Neural progenitor cell (in vitro differentiated cells): ENCODE results near the gene KLK12. TPM values are rescaled to one million over a fixed set of nuclear protein-coding genes. Genes with fewer than 3 reads are reported as not detected.

Experiments used
- DNase-seq: peaks from one replicate; pipeline ENCODE4 v3.0.0-alpha.2; 2016; ENCODE audit warnings: low spot score
- H2AFZ ChIP-seq: fragments of 200-600 bp; sonication (generic); replicated peaks from 2 replicates; pipeline ENCODE4 v1.6.1; 2016; ENCODE audit warnings: antibody characterized with exemption
- H3F3A ChIP-seq: fragments of 200-600 bp; sonication (generic); 2 replicates; pipeline ENCODE4 v1.6.1; 2016; ENCODE audit warnings: antibody characterized with exemption, low read depth
- H3K27ac ChIP-seq: fragments of 200-600 bp; sonication (generic); 2 replicates; pipeline ENCODE4 v1.5.1; 2016; ENCODE audit warnings: mild to moderate bottlenecking
- H3K27me3 ChIP-seq: fragments of 200-600 bp; sonication (generic); 2 replicates; pipeline ENCODE4 v1.6.1; 2016; ENCODE audit warnings: mild to moderate bottlenecking, moderate library complexity
- H3K36me3 ChIP-seq: fragments of 200-600 bp; sonication (generic); 2 replicates; pipeline ENCODE4 v1.5.1; 2016
- H3K4me1 ChIP-seq: fragments of 200-600 bp; sonication (generic); 2 replicates; pipeline ENCODE4 v1.6.1; 2016; ENCODE audit warnings: mixed run types
- H3K4me2 ChIP-seq: fragments of 200-600 bp; sonication (generic); 2 replicates; pipeline ENCODE4 v1.6.1; 2016
- H3K4me3 ChIP-seq: fragments of 200-600 bp; sonication (generic); 2 replicates; pipeline ENCODE4 v1.5.1; 2016
- H3K79me2 ChIP-seq: fragments of 200-600 bp; sonication (generic); 2 replicates; pipeline ENCODE4 v1.6.1; 2016; ENCODE audit warnings: low read depth
- H3K9ac ChIP-seq: fragments of 200-600 bp; sonication (generic); 2 replicates; pipeline ENCODE4 v1.6.1; 2016
- H3K9me3 ChIP-seq: fragments of 200-600 bp; sonication (generic); 2 replicates; pipeline ENCODE4 v1.5.1; 2016; ENCODE audit warnings: low read depth
- H4K20me1 ChIP-seq: fragments of 200-600 bp; sonication (generic); 2 replicates; pipeline ENCODE4 v1.6.1; 2016; ENCODE audit warnings: low read depth
- H3K27ac Mint-ChIP-seq: 3 replicates; pipeline ENCODE4 v1.8.0; 2021; ENCODE audit warnings: mixed read lengths
- H3K27me3 Mint-ChIP-seq: 2 replicates; pipeline ENCODE4 v1.8.0; 2022; ENCODE audit warnings: low read depth, mild to moderate bottlenecking, inconsistent platforms, moderate library complexity, mixed read lengths; ENCODE audit not compliant: insufficient read depth
- H3K36me3 Mint-ChIP-seq: 3 replicates; pipeline ENCODE4 v1.8.0; 2021; ENCODE audit warnings: mixed read lengths
- H3K4me1 Mint-ChIP-seq: 3 replicates; pipeline ENCODE4 v1.8.0; 2021; ENCODE audit warnings: mixed read lengths
- H3K4me3 Mint-ChIP-seq: 3 replicates; pipeline ENCODE4 v1.8.0; 2021; ENCODE audit warnings: mild to moderate bottlenecking, moderate library complexity, mixed read lengths
- H3K9me3 Mint-ChIP-seq: 3 replicates; pipeline ENCODE4 v1.8.0; 2020; ENCODE audit warnings: mixed read lengths
- EZH2 ChIP-seq: fragments of 200-600 bp; sonication (generic); IDR thresholded peaks from 2 replicates; pipeline ENCODE4 v1.6.1; 2017; ENCODE audit warnings: antibody characterized with exemption, mild to moderate bottlenecking, moderate library complexity
- EZH2phosphoT487 ChIP-seq: fragments of 200-600 bp; sonication (generic); IDR thresholded peaks from 2 replicates; pipeline ENCODE4 v1.6.1; 2017; ENCODE audit warnings: antibody characterized with exemption
- total RNA-seq: library from RNA; depleted of rRNA; stranded (reverse); fragments of >200 nt; gene quantifications from 2 replicates; pipeline ENCODE4 v1.2.3, GENCODE V29; 2015; ENCODE audit warnings: low replicate concordance
- TF ChIP-seq, protein P1 (sequence below): fragments of 200-600 bp; sonication (generic); IDR thresholded peaks from 2 replicates; pipeline ENCODE4 v1.5.1; 2017; ENCODE audit warnings: antibody characterized with exemption, mild to moderate bottlenecking

KLK12 gene
- total RNA-seq, 1 donor from 2014 or later: not detected

DNA sequence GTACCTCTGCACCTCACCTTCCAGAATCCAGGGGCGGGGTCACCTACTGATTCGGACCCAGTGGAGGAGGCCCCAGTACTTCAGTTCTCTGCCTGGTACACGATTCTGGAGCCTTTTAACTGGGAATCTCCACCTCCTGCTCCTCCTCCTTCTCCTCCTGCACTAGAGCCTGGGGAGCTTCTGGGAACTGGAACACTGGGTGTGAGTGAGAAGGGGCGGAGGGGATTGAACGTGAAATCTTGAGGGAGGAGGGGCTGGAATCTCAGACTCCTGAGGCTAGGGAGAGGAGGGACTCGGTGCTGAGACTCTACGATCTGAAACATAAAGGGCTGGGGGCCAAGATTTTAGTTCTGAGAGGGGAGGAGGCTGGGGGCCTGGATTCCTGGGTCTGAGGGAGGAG lies 33.3 kb downstream of the KLK12 start, which contains the start of gene KLK8:
KLK8 (minus strand) TSS at position 90 of the 400 bp plus-strand sequence. CDS start 437 bp downstream, outside the sequence.
- Mint-ChIP-seq H3K4me3 (no peak within 1 kb of the TSS), H3K27ac (peak within 1 kb of the TSS; percentile 53), H3K9me3 (no peaks in the 10 kb centered on the region), H3K27me3 (peaks cover 19% of the 10 kb centered on the region), H3K4me1 (peaks cover 17% of the 10 kb centered on the region), H3K36me3 (no peaks in the 10 kb centered on the region)
- peak within 1 kb of the TSS; percentile 2 for H3K4me3 ChIP-seq
- H3K9me3 ChIP-seq: no peaks in the 10 kb centered on the region
- peak within 1 kb of the TSS; percentile 47 for H3K4me2 ChIP-seq
- no peak within 1 kb of the TSS for H3K27ac ChIP-seq
- no peaks in the 10 kb centered on the region for H3K79me2 ChIP-seq
- peak within 1 kb of the TSS; percentile 45 for H2AFZ ChIP-seq
- H3F3A ChIP-seq: no peaks in the 10 kb centered on the region
- no peak for TF ChIP-seq EZH2phosphoT487
- TF ChIP-seq, protein P1, sequence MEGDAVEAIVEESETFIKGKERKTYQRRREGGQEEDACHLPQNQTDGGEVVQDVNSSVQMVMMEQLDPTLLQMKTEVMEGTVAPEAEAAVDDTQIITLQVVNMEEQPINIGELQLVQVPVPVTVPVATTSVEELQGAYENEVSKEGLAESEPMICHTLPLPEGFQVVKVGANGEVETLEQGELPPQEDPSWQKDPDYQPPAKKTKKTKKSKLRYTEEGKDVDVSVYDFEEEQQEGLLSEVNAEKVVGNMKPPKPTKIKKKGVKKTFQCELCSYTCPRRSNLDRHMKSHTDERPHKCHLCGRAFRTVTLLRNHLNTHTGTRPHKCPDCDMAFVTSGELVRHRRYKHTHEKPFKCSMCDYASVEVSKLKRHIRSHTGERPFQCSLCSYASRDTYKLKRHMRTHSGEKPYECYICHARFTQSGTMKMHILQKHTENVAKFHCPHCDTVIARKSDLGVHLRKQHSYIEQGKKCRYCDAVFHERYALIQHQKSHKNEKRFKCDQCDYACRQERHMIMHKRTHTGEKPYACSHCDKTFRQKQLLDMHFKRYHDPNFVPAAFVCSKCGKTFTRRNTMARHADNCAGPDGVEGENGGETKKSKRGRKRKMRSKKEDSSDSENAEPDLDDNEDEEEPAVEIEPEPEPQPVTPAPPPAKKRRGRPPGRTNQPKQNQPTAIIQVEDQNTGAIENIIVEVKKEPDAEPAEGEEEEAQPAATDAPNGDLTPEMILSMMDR: no peak
- TF ChIP-seq EZH2: no peak
- H3K9ac ChIP-seq: no peak within 1 kb of the TSS
- no peaks in the 10 kb centered on the region for H3K36me3 ChIP-seq
- peaks cover 24% of the 10 kb centered on the region for H3K27me3 ChIP-seq
- H3K4me1 ChIP-seq: peaks cover 11% of the 10 kb centered on the region
- no peaks in the 10 kb centered on the region for H4K20me1 ChIP-seq
- DNase-seq: no peak

DNA sequence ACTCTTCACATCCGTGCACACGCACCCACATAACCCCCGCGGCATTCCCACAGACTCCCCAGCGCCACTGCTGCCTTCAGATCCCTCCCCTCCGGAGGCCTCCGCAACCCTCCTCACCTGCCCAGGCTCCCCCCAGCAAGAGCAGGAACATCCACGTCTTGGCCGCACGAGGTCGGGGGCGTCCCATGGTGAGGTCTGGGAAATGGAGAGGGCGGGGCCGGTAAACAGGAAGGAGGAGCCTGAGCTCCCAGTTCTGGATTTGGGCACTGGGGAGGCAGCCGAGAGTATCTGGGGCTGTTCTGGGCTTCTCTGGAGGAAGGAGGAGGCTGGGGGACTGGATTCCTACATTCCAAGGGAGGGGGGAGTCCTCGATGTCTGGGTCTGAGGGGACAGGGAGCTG lies 33.8 kb downstream of the KLK12 start:
- TF ChIP-seq EZH2: no peak
- TF ChIP-seq, protein P1: no peak
- DNase-seq: peak; percentile 44
- no peak overlapping the region for H3K4me3 Mint-ChIP-seq
- Histone ChIP-seq H2AFZ (peak overlapping the region; percentile 45), H4K20me1 (no peaks in the 10 kb centered on the region), H3K9ac (no peak overlapping the region), H3K27ac (no peak overlapping the region), H3K4me2 (no peak overlapping the region), H3K4me3 (no peak overlapping the region), H3K27me3 (peaks cover 19% of the 10 kb centered on the region), H3K9me3 (no peaks in the 10 kb centered on the region), H3F3A (no peaks in the 10 kb centered on the region), H3K79me2 (no peaks in the 10 kb centered on the region), H3K4me1 (peaks cover 11% of the 10 kb centered on the region), H3K36me3 (no peaks in the 10 kb centered on the region)
- no peak overlapping the region for H3K27ac Mint-ChIP-seq
- no peaks in the 10 kb centered on the region for H3K9me3 Mint-ChIP-seq
- H3K4me1 Mint-ChIP-seq: peaks cover 17% of the 10 kb centered on the region
- H3K36me3 Mint-ChIP-seq: no peaks in the 10 kb centered on the region
- H3K27me3 Mint-ChIP-seq: peaks cover 17% of the 10 kb centered on the region

DNA sequence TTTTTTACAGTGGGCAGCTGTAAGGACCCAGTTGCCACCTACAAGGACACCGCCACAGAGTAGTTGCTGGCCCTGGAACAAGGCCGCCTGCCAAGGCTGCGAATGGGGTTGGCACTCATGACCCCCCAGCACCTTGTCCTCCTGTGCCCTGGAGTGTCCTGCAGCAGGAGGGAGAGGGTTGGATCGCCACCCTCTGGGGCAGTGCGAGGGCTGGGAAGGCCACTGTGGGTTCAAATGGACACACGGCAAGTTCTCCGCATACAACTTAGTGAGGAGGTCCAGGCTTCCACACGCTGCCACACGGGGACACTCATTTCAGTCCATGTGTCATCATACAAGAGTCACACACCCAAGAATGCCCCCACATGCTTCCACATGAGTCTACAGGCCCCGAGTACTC lies 34.4 kb downstream of the KLK12 start:
- H2AFZ ChIP-seq: no peak overlapping the region

More for the DNA sequence above, 34.4 kb downstream of the KLK12 start:
- H3K27ac Mint-ChIP-seq: no peak overlapping the region
- Histone ChIP-seq H3K79me2 (no peaks in the 10 kb centered on the region), H3K4me1 (peaks cover 11% of the 10 kb centered on the region), H3K9me3 (no peaks in the 10 kb centered on the region), H3F3A (no peaks in the 10 kb centered on the region), H3K36me3 (no peaks in the 10 kb centered on the region), H3K27me3 (peaks cover 13% of the 10 kb centered on the region), H3K4me3 (no peak overlapping the region), H3K4me2 (no peak overlapping the region), H4K20me1 (no peaks in the 10 kb centered on the region), H3K9ac (no peak overlapping the region), H3K27ac (no peak overlapping the region)
- TF ChIP-seq, protein P1: no peak
- TF ChIP-seq EZH2 (no peak), EZH2phosphoT487 (no peak)
- H3K27me3 Mint-ChIP-seq: peaks cover 15% of the 10 kb centered on the region
- no peak overlapping the region for H3K4me3 Mint-ChIP-seq
- H3K4me1 Mint-ChIP-seq: peaks cover 17% of the 10 kb centered on the region
- H3K9me3 Mint-ChIP-seq: no peaks in the 10 kb centered on the region
- no peaks in the 10 kb centered on the region for H3K36me3 Mint-ChIP-seq
- no peak for DNase-seq
